Measurements from ENCODE around the gene ARCN1.

The ARCN1 gene

GRCh38 chr11:118635642-118636041 lies 63.4 kb downstream of the ARCN1 start:
- Histone ChIP-seq H3K27ac (replicated peaks) (no peak overlapping the region), H3K4me3 (replicated peaks; ENCODE audit: insufficient read depth, low read length) (no peak overlapping the region), H3K27me3 (ENCODE audit: insufficient read depth, poor library complexity, severe bottlenecking) (peaks cover 27% of the 10 kb centered on the region)
- DNase-seq (ENCODE audit: low read depth in 1 of 2, low spot score in 1 of 2): no peak
- TF ChIP-seq CTCF (IDR thresholded peaks at IDR 0.05; ENCODE audit: insufficient read depth, low read length): no peak
- no peak for TF ChIP-seq SPI1 (IDR thresholded peaks at IDR 0.05; ENCODE audit: borderline replicate concordance, low read depth)
- no peak for TF ChIP-seq GABPA (IDR thresholded peaks at IDR 0.05; ENCODE audit: low read depth)
- TF ChIP-seq, protein P1, sequence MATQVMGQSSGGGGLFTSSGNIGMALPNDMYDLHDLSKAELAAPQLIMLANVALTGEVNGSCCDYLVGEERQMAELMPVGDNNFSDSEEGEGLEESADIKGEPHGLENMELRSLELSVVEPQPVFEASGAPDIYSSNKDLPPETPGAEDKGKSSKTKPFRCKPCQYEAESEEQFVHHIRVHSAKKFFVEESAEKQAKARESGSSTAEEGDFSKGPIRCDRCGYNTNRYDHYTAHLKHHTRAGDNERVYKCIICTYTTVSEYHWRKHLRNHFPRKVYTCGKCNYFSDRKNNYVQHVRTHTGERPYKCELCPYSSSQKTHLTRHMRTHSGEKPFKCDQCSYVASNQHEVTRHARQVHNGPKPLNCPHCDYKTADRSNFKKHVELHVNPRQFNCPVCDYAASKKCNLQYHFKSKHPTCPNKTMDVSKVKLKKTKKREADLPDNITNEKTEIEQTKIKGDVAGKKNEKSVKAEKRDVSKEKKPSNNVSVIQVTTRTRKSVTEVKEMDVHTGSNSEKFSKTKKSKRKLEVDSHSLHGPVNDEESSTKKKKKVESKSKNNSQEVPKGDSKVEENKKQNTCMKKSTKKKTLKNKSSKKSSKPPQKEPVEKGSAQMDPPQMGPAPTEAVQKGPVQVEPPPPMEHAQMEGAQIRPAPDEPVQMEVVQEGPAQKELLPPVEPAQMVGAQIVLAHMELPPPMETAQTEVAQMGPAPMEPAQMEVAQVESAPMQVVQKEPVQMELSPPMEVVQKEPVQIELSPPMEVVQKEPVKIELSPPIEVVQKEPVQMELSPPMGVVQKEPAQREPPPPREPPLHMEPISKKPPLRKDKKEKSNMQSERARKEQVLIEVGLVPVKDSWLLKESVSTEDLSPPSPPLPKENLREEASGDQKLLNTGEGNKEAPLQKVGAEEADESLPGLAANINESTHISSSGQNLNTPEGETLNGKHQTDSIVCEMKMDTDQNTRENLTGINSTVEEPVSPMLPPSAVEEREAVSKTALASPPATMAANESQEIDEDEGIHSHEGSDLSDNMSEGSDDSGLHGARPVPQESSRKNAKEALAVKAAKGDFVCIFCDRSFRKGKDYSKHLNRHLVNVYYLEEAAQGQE (IDR thresholded peaks at IDR 0.05; ENCODE audit: insufficient replicate concordance, low read depth): no peak
- no peak for TF ChIP-seq POLR2AphosphoS5 (IDR thresholded peaks at IDR 0.05; ENCODE audit: low read depth)

DNA sequence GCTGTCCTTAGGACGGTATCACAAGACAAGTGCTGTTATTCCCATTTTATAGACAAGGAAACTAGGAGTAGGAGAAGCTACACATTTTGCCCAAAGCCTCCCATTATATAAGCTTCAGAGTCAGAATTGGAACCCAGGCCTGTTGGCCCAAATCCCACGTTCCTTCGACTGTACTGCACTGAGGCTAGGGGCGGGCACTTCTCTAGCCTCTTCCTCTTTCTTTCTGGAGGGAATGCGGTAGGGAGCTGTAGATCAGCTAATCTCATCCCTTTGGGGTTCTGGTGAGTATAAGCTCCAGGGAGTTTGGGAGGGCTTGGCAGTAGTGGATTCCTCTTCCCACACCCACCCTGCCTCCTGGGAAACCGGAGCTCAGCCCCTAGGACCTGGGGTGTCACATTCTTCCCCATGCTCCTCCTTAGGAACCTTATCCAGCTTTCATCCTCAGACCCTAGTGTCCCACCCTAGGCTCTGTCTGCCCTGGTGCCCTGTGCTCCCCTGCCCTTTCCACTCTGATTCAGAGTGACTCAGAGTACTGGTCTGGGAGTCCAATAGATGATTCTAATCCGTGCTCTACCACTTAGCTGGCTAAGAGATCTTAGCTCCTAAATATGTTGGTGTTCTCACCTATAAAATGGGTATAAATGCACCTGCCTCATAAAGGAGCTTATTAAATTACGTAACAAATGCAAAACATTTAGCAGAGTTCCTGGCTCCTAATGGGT lies 64.5 kb downstream of the ARCN1 start:
- Histone ChIP-seq H3K27ac (replicated peaks) (no peak overlapping the region), H3K27me3 (ENCODE audit: insufficient read depth, poor library complexity, severe bottlenecking) (peaks cover 27% of the 10 kb centered on the region), H3K4me3 (replicated peaks; ENCODE audit: insufficient read depth, low read length) (no peak overlapping the region)
- DNase-seq (ENCODE audit: low read depth in 1 of 2, low spot score in 1 of 2): no peak
- TF ChIP-seq GABPA (IDR thresholded peaks at IDR 0.05; ENCODE audit: low read depth) (no peak), SPI1 (IDR thresholded peaks at IDR 0.05; ENCODE audit: borderline replicate concordance, low read depth) (peak; percentile 73), CTCF (IDR thresholded peaks at IDR 0.05; ENCODE audit: insufficient read depth, low read length) (no peak), POLR2AphosphoS5 (IDR thresholded peaks at IDR 0.05; ENCODE audit: low read depth) (no peak)
- TF ChIP-seq, protein P1 (IDR thresholded peaks at IDR 0.05; ENCODE audit: insufficient replicate concordance, low read depth): no peak

- TF ChIP-seq GABPA (IDR thresholded peaks at IDR 0.05; ENCODE audit: low read depth) (no peak), POLR2AphosphoS5 (IDR thresholded peaks at IDR 0.05; ENCODE audit: low read depth) (no peak), CTCF (IDR thresholded peaks at IDR 0.05; ENCODE audit: insufficient read depth, low read length) (no peak), SPI1 (IDR thresholded peaks at IDR 0.05; ENCODE audit: borderline replicate concordance, low read depth) (no peak)
- TF ChIP-seq, protein P1 (IDR thresholded peaks at IDR 0.05; ENCODE audit: insufficient replicate concordance, low read depth): no peak
- Histone ChIP-seq H3K27ac (replicated peaks) (no peak overlapping the region), H3K4me3 (replicated peaks; ENCODE audit: insufficient read depth, low read length) (no peak overlapping the region), H3K27me3 (ENCODE audit: insufficient read depth, poor library complexity, severe bottlenecking) (peaks cover 22% of the 10 kb centered on the region)
- no peak for DNase-seq (ENCODE audit: low read depth in 1 of 2, low spot score in 1 of 2)
These were observed 66.5 kb downstream of the ARCN1 start for GRCh38 chr11:118638726-118639125.

Measured in HL-60 (cell line).